ENCODE data around the gene PRKAB1. TPM values are rescaled to one million over a fixed set of nuclear protein-coding genes. Genes with fewer than 3 reads are reported as not detected.
A peak's percentile ranks its signal among the peaks of the same experiment; 100 is the strongest.
"Not testable (repeated sequence)": the region's sequence is repeated elsewhere in the genome, so short reads cannot be mapped to it uniquely, and the experiment has no call there.

Gene PRKAB1
- total RNA-seq, 1 experiment from 2014 or later, result 16.2 TPM

GRCh38 chr12:119700078-119700477 is 32.1 kb downstream of the PRKAB1 start:
- no peak overlapping the region for H3K9ac ChIP-seq (ENCODE audit: low read length)
- no TSS peak for BruUV-seq (replicated peaks)
- H3K9me2 ChIP-seq (replicated peaks; ENCODE audit: low read length), result no peaks in the 10 kb centered on the region
- no peaks in the 10 kb centered on the region for H4K20me1 ChIP-seq (ENCODE audit: low read length)
- peaks cover 9% of the 10 kb centered on the region for H3K4me1 ChIP-seq (ENCODE audit: insufficient read depth, low read length)
- intact Hi-C loops (cut with micrococcal nuclease), result no loop called here
- no peak overlapping the region for H3K4me3 ChIP-seq (ENCODE audit: low read length)
- no peak for TF ChIP-seq CTCF (conservative IDR thresholded peaks at IDR 0.05; ENCODE audit: low read depth, low read length)
- no peak for TF ChIP-seq EZH2phosphoT487 (IDR thresholded peaks at IDR 0.05; ENCODE audit: borderline replicate concordance, low read length)
- no peak for TF ChIP-seq EZH2 (IDR thresholded peaks at IDR 0.05; ENCODE audit: low read length, unreplicated experiment)
- H3K9me3 ChIP-seq (ENCODE audit: low read length), result no peaks in the 10 kb centered on the region
- ChIA-PET POLR2A (ENCODE audit: unreplicated experiment) (no interaction called here), CTCF (no interaction called here)
- H3K4me2 ChIP-seq (ENCODE audit: low read length), result no peak overlapping the region
- no peaks in the 10 kb centered on the region for H3F3A ChIP-seq (ENCODE audit: low read length, unreplicated experiment)
- H3K36me3 ChIP-seq (ENCODE audit: low read depth, low read length), result peaks cover 36% of the 10 kb centered on the region
- no peak for ATAC-seq
- H3K79me2 ChIP-seq (ENCODE audit: low read length), result no peaks in the 10 kb centered on the region
- no peaks in the 10 kb centered on the region for H3K27me3 ChIP-seq (ENCODE audit: low read length)
- H2AFZ ChIP-seq (ENCODE audit: low read length), result no peak overlapping the region
- H3K27ac ChIP-seq (ENCODE audit: low read length), result no peak overlapping the region
- DNase-seq, result no peak

DNA sequence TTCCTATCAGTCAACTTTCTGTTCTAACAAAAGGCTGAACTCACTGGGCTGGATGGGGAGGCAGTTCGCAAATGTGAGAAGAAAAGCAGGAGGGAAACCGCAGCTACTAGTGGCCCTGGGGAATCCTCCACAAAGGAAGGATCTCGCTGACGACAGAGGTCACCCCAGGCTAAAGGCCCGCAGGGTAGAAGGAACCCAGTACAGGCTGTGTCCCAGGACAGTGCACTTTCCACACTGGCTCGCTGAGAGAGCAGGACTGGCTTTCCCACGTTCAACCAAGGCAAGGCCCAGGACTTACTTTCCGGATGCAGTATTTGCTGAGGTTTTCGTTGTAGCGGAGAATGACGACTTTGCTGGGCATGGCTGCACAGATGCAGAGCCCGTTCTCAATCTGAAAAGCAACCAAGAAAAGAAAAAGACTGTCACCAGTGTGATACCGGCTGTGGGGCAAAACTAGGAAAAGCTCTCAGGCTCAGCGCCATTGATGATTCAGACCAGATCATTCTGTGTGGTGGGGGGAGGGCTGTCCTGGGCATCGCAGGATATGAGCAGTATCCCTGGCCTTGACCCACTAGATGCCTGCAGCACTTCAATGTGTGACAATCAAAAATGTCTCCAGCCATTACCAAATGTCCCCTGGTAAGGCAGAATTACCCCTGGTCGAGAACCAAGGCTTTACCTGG is 36.3 kb downstream of the PRKAB1 start:
- Histone ChIP-seq H3K27me3 (ENCODE audit: low read length) (no peaks in the 10 kb centered on the region), H3K4me1 (ENCODE audit: insufficient read depth, low read length) (peaks cover 9% of the 10 kb centered on the region), H3K36me3 (ENCODE audit: low read depth, low read length) (peaks cover 41% of the 10 kb centered on the region), H3K4me2 (ENCODE audit: low read length) (no peak overlapping the region), H4K20me1 (ENCODE audit: low read length) (no peaks in the 10 kb centered on the region), H3K9ac (ENCODE audit: low read length) (no peak overlapping the region), H2AFZ (ENCODE audit: low read length) (no peak overlapping the region), H3K79me2 (ENCODE audit: low read length) (no peaks in the 10 kb centered on the region), H3F3A (ENCODE audit: low read length, unreplicated experiment) (no peaks in the 10 kb centered on the region), H3K9me3 (ENCODE audit: low read length) (no peaks in the 10 kb centered on the region), H3K27ac (ENCODE audit: low read length) (no peak overlapping the region), H3K4me3 (ENCODE audit: low read length) (no peak overlapping the region), H3K9me2 (replicated peaks; ENCODE audit: low read length) (no peaks in the 10 kb centered on the region)
- no TSS peak for BruUV-seq (replicated peaks)
- intact Hi-C loops (cut with micrococcal nuclease), result no loop called here
- no peak for TF ChIP-seq CTCF (conservative IDR thresholded peaks at IDR 0.05; ENCODE audit: low read depth, low read length)
- DNase-seq, result peak; percentile 74
- ChIA-PET CTCF (interaction anchor here (1.0 kb wide), 1 partner anchor 9 kb away, joined by 3 read pairs; no protein-coding TSS in a partner anchor), POLR2A (ENCODE audit: unreplicated experiment) (no interaction called here)
- ATAC-seq, result peak; percentile 99

DNA sequence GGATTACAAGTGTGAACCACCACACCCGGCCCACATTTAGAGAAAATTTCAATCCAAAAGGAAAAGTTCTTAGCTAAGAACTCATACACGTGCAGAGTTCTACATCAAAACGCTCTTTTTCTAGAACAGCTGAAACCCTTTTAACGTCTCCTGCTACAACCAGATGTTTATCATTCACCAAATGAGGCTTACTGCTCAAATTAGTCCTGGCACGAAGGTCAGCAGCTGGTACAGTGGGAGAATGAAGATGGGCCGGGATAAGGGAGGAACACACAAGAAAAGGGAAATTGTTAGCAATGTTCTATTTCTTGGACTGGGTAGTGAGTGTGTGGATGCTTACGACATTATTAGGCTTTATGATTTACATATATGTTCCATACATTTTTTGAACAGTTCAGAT is 37.2 kb downstream of the PRKAB1 start:
- Histone ChIP-seq H3K9me3 (ENCODE audit: low read length) (no peaks in the 10 kb centered on the region), H3F3A (ENCODE audit: low read length, unreplicated experiment) (no peaks in the 10 kb centered on the region), H3K9ac (ENCODE audit: low read length) (no peak overlapping the region), H3K4me3 (ENCODE audit: low read length) (no peak overlapping the region), H3K4me2 (ENCODE audit: low read length) (no peak overlapping the region), H3K79me2 (ENCODE audit: low read length) (no peaks in the 10 kb centered on the region), H2AFZ (ENCODE audit: low read length) (no peak overlapping the region), H3K27me3 (ENCODE audit: low read length) (no peaks in the 10 kb centered on the region), H4K20me1 (ENCODE audit: low read length) (no peaks in the 10 kb centered on the region), H3K9me2 (replicated peaks; ENCODE audit: low read length) (no peaks in the 10 kb centered on the region), H3K4me1 (ENCODE audit: insufficient read depth, low read length) (peaks cover 9% of the 10 kb centered on the region), H3K27ac (ENCODE audit: low read length) (no peak overlapping the region), H3K36me3 (ENCODE audit: low read depth, low read length) (peaks cover 41% of the 10 kb centered on the region)
- ChIA-PET POLR2A (ENCODE audit: unreplicated experiment) (interaction anchor here (0.6 kb wide), 1 partner anchor 11 kb away, joined by 3 read pairs; no protein-coding TSS in a partner anchor), CTCF (no interaction called here)
- no peak for DNase-seq
- BruUV-seq (replicated peaks), result no TSS peak
- no peak for TF ChIP-seq CTCF (conservative IDR thresholded peaks at IDR 0.05; ENCODE audit: low read depth, low read length)
- TF ChIP-seq EZH2 (IDR thresholded peaks at IDR 0.05; ENCODE audit: low read length, unreplicated experiment), result no peak
- TF ChIP-seq EZH2phosphoT487 (IDR thresholded peaks at IDR 0.05; ENCODE audit: borderline replicate concordance, low read length), result no peak
- no peak for ATAC-seq
- intact Hi-C loops (cut with micrococcal nuclease), result no loop called here

DNA sequence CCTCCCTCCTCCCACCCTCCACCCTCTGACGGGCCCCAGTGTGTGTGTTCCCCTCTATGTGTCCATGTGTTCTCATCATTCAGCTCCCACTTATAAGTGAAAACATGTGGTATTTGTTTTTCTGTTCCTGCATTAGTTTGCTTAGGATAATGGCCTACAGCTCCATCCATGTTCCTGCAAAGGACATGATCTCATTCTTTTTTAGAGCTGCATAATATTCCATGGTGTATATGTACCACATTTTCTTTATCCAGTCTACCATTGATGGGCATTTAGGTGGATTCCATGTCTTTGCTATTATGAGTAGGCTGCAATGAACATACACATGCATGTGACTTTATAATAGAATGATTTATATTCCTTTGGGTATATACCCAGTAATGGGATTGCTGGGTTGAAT is 38.5 kb downstream of the PRKAB1 start:
- Histone ChIP-seq H3K36me3 (ENCODE audit: low read depth, low read length) (peaks cover 44% of the 10 kb centered on the region), H3K4me1 (ENCODE audit: insufficient read depth, low read length) (peaks cover 12% of the 10 kb centered on the region)
- H3K9me3 ChIP-seq (ENCODE audit: low read length); H3K79me2 ChIP-seq (ENCODE audit: low read length); H3K9ac ChIP-seq (ENCODE audit: low read length); DNase-seq; H3K4me2 ChIP-seq (ENCODE audit: low read length); H3K4me3 ChIP-seq (ENCODE audit: low read length); POLR2A ChIA-PET (ENCODE audit: unreplicated experiment); intact Hi-C loops (cut with micrococcal nuclease); BruUV-seq (replicated peaks); H3K9me2 ChIP-seq (replicated peaks; ENCODE audit: low read length); ATAC-seq; H4K20me1 ChIP-seq (ENCODE audit: low read length); H3K27me3 ChIP-seq (ENCODE audit: low read length); H2AFZ ChIP-seq (ENCODE audit: low read length); H3F3A ChIP-seq (ENCODE audit: low read length, unreplicated experiment); CTCF ChIA-PET; H3K27ac ChIP-seq (ENCODE audit: low read length): not testable (repeated sequence)

Data from PC-3 (cell line).